Frontal cortex (tissue), 4 donors: ENCODE measurements around the gene TMEM132D. TPM values are rescaled to one million over a fixed set of nuclear protein-coding genes. Genes with fewer than 3 reads are reported as not detected.

Source experiments
- DNase-seq, 2 donors: peaks; one replicate each; pipeline ENCODE4 v3.0.0; 2012; ENCODE audit warnings: low spot score in 2 of 2
- FAIRE-seq: peaks from 2 replicates; lab custom pipeline; 2012; peaks lifted over from hg19 to GRCh38; lab: Jason Lieb, UNC
- total RNA-seq: library from RNA; depleted of rRNA; stranded (reverse); fragments of >200 nt; gene quantifications from one replicate; pipeline ENCODE4 v1.2.3, GENCODE V29; 2014
- donor health status: control.
- donor health status: control.
- donor health status: control.

Gene TMEM132D
- total RNA-seq, 1 donor from 2014 or later, result 4.1 TPM

- DNase-seq (no peak), FAIRE-seq (no peak)
Observed at GRCh38 chr12:129102233-129102632, 801.6 kb downstream of the TMEM132D start.

DNA sequence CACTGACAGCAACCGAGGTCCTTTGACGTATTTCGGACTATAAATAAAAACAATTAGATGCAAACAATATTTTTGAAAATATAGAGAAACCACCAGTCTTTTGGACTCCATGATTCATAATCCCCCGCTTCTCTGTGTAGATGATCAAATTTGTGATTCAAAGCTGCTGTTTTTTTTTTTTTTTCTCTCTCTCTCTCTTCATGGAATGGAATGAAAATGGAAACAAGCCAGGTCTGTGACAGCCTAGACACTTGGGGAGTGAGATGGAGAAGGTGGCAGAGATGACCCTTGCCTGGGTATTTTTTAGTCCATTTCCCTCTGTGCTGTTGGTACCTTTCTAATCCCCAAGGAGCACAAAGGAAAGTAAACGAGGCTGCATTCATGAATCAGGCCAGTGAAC is 802.0 kb downstream of the TMEM132D start:
- FAIRE-seq, result no peak
- no peak for DNase-seq

DNA sequence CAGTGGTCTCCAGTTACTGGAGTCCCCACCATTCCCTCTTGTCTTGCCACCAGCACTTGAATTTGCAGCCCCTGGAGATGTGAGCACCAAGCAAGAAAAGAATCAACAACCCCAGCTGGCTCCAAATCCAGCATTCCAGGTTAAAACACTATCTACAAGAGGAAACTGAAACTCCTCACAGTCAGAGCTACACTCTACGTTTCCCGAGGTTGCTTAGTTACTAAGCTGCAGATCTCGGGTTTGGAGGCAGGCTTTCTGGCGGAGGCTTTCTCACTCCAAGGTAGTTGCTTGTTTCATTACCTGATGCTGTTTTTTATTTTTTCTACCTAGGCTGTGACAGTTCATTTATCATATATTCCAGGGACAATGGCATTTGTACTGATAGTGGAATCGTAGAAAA is 802.4 kb downstream of the TMEM132D start:
- DNase-seq (no peak), FAIRE-seq (no peak)

DNA sequence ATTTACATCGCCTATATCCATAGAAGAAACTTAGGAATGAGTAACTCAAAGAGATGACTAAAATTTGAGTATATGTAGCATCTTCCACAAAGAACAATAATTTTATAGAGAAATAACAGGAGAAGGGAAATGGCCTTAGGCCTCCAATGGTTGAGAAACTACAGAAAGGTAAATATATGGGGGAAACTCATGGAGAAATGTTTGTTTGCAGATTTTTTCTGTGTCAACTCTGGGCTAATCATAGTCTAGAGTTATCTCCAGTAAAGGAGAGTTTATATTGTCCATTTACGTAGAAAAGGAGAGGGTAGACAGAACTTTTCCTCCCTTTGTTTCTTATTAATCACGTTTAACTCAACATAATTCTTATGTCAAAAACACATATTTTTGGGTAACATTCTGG is 806.4 kb downstream of the TMEM132D start:
- no peak for FAIRE-seq

GRCh38 chr12:129096968-129097367 is 806.9 kb downstream of the TMEM132D start:
- FAIRE-seq (no peak), DNase-seq (no peak)

More for the DNA sequence above, 806.4 kb downstream of the TMEM132D start:
- no peak for DNase-seq

DNA sequence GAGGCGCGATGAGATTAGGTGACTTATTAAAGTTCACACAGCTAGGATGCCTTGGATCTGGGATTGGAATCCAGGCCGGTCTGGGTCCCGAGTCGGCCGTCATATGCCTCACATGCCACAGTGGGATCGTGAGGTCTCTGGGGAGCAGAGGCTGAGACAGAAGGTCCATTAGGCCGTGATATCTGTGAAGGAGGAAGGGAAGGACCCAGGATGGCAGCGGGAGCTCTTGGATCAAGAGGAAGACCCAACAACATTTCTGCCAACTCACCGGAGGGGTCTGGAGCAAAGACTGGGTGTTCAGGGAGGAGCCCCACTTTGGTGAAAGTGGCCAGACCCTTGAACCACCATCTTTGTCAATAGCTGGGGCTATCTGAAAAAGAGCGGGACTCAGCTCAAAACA is 807.6 kb downstream of the TMEM132D start:
- DNase-seq, result no peak
- no peak for FAIRE-seq

DNA sequence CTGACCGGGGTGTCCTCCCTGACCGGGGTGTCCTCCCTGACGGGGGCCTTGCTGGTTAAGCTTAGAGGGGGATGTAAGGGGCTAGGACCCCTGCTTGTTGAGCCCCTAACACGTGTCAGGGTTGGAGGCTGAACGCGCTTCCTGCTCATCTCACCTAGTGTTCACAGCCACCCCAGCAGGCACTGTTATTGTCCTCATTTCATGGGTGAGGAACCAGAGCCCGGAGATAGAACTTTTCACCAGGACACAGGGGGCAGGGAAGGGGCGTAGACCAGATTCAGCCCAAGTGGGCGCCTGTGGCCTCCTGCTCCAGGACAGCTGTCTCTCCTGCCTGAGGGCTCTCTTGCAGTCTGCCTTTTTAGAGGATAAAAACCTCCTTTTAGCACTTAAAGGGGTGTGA is 814.2 kb downstream of the TMEM132D start:
- no peak for DNase-seq
- no peak for FAIRE-seq

DNA sequence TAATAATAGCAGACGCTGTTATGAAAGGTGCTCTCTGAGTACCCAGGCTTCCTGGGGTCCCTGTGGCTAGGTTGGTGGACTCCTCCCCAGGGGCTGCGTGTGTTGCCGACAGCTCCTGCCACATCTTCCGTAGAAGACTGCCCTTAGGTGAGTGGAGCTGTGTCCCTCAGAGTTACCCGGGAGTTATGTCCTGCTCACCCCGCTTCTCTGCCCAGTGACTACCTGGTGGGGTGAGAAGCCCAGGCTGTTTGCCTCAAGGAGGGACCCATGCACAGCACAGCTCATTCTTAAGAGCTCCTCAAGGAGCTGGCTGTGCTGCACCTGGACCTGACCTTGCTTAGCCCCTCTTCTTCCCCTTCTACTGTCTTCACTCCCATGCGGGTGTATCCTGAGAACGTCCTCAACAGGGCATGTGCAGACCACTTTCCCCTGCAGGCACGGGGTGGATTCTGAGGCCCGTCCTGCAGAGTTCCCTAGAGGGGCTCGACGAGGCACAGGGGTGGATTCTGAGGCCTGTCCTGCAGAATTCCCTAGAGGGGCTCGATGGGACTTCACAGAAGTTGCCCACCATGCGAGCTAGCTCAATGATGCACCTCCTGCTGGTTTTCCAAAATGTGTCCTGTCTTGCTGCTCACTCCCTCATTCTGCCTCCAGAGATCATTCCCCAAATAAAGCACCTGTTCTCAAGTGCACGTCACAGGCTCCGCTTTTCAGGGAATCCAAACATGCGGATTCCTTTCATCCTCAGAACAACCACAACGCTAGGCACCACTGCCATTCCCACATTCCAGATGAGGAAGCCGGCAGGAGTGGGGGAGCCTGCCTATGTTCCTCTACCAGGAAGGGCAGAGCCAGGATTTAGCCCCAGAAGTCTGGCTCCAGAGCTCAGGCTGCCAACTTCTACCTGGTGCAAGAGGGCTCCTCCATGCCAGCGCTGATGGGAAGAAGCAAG is 818.7 kb downstream of the TMEM132D start:
- FAIRE-seq, result no peak

GRCh38 chr12:129083121-129083840 is 820.5 kb downstream of the TMEM132D start:
- FAIRE-seq, result no peak
- no peak for DNase-seq

More for the DNA sequence above, 818.7 kb downstream of the TMEM132D start:
- no peak for DNase-seq

DNA sequence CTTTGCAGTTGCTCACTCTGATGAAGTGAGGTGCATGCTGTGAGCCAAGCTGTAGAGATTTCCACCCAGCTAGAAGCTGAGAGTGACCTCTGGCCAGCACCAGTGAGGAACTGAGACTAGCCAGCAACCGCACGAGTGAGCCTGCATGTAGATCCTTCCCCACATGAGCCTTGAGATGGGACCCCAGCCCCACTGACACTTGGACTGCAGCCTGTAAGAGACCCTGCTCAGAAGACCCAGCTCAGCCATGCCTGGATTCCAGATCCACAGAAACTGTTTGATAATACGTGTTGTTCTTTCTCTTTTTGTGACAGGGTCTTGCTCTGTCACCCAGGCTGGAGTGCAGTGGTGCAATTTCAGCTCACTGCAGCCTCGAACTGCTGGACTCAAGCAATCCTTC is 821.4 kb downstream of the TMEM132D start:
- DNase-seq (no peak), FAIRE-seq (no peak)

DNA sequence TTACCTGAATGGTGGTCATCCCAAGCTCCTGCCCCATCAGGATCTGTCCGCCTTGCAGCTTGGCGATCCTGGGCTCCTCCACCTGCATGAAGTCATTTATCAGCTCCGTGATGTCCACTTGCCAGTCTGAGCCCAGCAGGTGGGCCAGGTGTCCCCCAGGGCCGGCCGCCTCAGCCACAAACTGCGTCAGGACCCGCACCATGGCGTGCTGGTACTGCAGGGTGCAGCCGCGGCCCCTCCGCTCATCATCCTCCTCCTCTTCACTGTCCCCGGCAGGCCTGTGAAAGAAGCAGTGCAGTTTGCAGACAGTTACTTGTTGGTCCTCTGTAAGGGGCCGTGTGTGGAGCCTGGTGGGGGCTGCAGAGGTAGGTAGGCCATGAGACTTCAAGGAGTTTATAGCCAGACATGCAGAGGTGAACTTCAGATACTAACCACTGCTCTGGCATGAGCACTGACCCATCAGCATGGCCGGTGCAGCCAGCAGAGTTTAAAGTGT is 822.0 kb downstream of the TMEM132D start:
- FAIRE-seq (no peak), DNase-seq (no peak)

GRCh38 chr12:129080821-129081220 is 823.0 kb downstream of the TMEM132D start:
- DNase-seq, result no peak
- FAIRE-seq, result no peak

- FAIRE-seq, result no peak
Observed at GRCh38 chr12:129080391-129080790, 823.4 kb downstream of the TMEM132D start.

GRCh38 chr12:129079719-129080118 is 824.1 kb downstream of the TMEM132D start:
- FAIRE-seq (no peak), DNase-seq (no peak)

More at GRCh38 chr12:129080391-129080790, 823.4 kb downstream of the TMEM132D start:
- DNase-seq, result no peak

DNA sequence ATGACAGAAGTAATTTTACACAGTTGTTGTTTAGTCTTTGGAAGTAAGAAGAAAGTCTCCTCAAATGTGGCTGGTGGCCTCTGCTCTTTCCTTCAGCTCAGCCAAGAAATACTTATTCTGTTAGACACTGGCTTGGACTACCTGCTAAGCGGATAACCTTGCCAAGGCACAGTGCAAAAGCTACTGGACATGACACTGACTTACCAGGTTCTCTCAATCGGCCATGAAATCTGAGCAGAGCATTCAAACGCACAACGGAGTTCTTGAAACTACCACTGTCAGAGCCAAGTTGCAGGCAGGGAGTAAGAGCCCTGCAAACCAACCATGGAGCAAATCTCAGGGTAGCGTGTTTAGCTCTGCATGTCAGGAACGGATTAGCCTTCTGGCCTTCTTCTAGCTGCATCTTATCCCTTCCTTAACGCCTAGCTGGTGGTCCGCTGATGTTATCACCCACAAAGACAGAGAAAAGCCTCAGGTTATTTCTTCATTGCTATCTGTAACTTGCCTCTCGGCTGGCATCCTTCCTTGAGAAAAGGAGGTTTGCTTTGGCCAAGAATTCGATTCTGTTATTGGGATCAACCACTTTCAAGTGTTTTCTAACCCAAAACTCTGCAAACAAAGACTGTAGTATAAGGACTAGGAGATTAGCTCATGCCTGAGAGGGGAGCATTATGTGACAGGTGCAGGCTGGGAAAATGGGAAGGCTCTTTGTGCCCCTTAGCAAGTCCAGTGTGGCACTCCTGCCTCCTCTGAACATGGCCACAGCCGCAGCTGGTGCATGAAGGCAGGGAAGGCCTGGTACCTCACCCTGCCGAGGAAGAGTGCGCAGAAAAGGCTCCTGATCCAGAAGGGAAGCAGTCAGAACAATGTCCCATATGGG is 827.1 kb downstream of the TMEM132D start:
- no peak for DNase-seq
- FAIRE-seq, result no peak

- DNase-seq, result no peak
- FAIRE-seq, result no peak
Observed at GRCh38 chr12:129075460-129076208, 828.2 kb downstream of the TMEM132D start.

DNA sequence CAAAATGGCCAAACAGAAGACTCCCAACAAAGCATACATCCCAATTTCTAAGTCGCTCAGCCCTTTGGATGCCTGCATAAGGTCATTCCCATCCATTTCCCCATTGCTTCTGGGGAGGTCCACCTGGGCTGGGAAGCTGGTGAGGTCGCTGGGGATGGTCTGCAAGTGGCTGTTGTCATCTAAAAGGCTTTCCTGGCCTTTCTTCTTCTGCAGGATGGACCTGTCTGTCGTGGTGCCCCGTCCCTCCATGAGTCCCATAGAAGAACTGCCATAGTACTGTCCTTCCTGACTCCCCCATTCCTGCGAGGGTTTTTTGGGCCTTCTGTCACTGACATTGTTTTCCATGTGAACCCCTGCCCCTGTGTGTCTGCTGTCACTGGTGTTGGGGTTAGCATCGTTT is 829.4 kb downstream of the TMEM132D start:
- FAIRE-seq (no peak), DNase-seq (no peak)

DNA sequence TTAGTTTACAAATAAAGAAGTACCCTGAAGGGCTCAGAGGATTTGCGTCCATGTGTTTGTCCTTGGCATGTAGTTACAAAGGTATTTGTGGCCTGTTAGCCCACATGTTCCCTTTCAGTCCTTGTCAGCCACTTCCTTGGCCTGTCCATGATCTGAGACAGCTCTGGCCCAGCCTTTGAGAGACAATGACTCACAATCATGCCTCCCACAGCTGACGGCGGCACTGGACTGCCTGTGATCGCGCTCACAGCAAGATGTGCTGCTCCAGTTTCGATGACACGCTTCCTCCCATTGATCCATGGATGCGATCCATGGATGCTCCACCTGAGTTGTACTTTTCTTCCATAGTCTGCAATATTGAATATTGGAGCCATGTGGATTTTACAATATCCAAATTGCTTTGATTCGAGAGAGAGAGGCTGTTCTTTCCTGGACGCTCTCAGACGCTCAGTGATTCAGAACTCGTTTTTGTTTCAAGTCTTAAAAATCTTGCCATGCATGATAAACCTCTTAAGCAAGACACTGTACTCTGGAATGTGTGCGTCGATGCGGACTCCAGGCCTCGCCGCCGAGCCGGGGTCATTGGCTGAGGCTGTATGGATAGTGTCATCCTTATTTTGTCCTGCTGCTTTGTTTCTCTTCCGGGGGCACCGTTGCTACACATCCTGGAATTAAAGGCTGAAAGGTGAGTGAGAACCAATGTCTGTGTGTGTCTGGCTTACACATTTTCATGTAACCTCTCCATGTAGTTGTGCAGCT is 830.5 kb downstream of the TMEM132D start:
- DNase-seq (no peak), FAIRE-seq (no peak)
